Ectodermal cell (in vitro differentiated cells): ENCODE data around the gene VTI1A.

Experiments used
- H3K27ac ChIP-seq: 2 replicates; pipeline ENCODE4 v1.7.0; 2013; ENCODE audit warnings: mild to moderate bottlenecking, low read depth, low read length; ENCODE audit not compliant: insufficient read depth, poor library complexity, severe bottlenecking
- H3K27me3 ChIP-seq: 2 replicates; pipeline ENCODE4 v1.7.0; 2013; ENCODE audit warnings: mild to moderate bottlenecking, low read length; ENCODE audit not compliant: insufficient read depth, control insufficient read depth, poor library complexity, severe bottlenecking
- H3K36me3 ChIP-seq: one replicate; pipeline ENCODE4 v1.7.0; 2013; ENCODE audit warnings: low read length; ENCODE audit not compliant: control insufficient read depth, insufficient read depth
- H3K4me1 ChIP-seq: one replicate; pipeline ENCODE4 v1.7.0; 2013; ENCODE audit warnings: low read length; ENCODE audit not compliant: control insufficient read depth, insufficient read depth
- H3K4me3 ChIP-seq: 2 replicates; pipeline ENCODE4 v1.7.0; 2013; ENCODE audit warnings: low read depth, low read length, control low read depth; ENCODE audit not compliant: insufficient read depth
- H3K9me3 ChIP-seq: 2 replicates; pipeline ENCODE4 v1.7.0; 2013; ENCODE audit warnings: mild to moderate bottlenecking, low read length, moderate library complexity; ENCODE audit not compliant: control insufficient read depth
- WGBS, 2 experiments: methylation state at CpG; one replicate each; pipeline ENCODE4 v1.1.7; 2013; ENCODE audit warnings: missing lambda C conversion rate in 2 of 2; 5-methylcytosine and 5-hydroxymethylcytosine counted together

VTI1A gene

DNA sequence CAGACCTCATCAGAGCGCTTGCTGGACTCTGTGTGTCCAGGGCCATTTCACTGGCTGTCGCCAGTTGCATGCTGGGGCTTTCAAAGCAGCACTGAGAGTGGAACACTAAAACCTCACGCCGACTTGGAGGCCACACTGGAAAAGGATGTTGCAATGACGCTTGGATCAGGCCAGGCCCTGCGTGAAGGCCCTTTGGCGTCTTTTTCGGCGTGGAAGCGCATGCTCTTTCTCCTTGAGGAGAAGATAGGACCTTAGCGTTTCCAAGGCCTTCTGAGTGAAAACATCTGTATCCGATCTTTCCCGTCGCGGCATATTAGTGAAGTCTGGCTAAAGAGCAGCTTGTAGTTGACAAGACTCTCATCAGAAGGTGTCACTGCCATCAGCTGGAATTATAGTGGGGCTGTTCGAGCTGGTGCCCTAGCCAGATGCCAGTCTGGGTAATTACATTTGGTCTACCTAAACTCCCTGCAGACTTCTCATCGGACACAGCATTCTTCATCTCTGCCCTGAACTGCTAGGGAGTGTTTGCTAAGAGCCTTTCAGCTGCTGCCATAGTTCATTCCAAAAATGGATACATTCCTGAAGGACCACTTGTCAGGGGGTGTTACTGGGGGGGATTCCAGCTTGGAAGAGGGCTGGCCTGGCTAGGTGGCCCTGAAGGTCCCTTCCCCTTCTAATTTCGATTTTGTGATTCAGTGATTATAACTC, 335.3 kb downstream of the VTI1A start:
- H3K27ac ChIP-seq: no peak overlapping the region
- H3K36me3 ChIP-seq: no peaks in the 10 kb centered on the region
- 91 to 94% methylated on average over 18 of the region's 18 CpGs for WGBS, 2 experiments
- H3K9me3 ChIP-seq: no peaks in the 10 kb centered on the region
- H3K27me3 ChIP-seq: no peaks in the 10 kb centered on the region
- H3K4me1 ChIP-seq: peaks cover 9% of the 10 kb centered on the region
- no peak overlapping the region for H3K4me3 ChIP-seq

DNA sequence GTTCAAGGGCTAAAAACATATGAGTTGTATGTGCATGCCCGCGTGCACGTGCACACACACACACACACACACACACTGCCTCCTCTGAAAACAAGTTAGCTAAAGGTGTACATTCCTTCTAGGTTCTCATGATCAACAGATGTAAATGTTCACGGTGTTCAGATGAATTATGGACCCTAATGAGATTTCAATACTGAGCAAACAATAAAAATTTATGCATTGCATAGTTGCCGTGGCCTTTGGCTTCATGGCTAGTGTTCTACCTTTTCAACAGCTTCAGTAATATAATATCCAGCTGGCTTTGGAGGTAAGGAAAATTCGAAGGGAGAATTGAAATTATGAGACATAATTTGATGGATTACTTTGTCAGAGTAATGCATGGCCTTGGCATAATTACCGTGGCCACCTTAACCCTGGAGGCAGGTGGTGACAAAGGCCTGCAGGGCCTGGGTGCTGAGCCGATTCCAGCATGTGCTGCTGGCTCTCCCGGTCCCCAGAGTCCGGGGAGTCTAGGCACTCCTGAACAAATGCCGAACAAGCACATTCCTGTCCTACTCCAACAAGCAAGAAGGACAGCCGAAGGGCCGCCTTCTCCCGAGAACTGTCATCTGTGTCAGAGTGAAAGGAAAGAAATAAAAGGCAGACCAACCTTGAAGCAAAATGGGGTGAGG, 336.5 kb downstream of the VTI1A start:
- no peaks in the 10 kb centered on the region for H3K27me3 ChIP-seq
- H3K27ac ChIP-seq: no peak overlapping the region
- H3K9me3 ChIP-seq: no peaks in the 10 kb centered on the region
- peaks cover 9% of the 10 kb centered on the region for H3K4me1 ChIP-seq
- H3K4me3 ChIP-seq: no peak overlapping the region
- 90 to 92% methylated on average over 11 to 14 of the region's 14 CpGs for WGBS, 2 experiments
- no peaks in the 10 kb centered on the region for H3K36me3 ChIP-seq

DNA sequence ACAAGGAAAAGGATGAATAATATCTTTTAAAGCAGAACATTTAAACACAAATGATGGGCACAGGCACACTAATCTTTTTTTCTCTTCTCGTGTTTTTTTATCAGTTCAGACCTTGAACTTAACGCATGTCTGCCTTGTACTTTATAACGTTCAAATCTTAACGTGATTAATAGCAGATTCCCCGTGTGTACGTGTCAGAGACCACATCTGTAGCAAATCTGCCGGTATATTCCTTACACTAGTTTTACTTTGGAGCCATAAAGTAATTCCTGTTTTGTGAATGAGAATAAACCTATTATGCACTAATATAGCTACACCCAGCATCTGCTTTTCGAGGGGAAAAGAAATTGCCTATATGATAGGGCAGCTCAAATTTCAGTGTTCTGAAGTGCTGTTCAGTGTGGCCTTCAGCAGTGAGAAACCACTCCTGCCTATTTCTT, 337.0 kb downstream of the VTI1A start:
- Histone ChIP-seq H3K27ac (no peak overlapping the region), H3K36me3 (no peaks in the 10 kb centered on the region), H3K4me3 (no peak overlapping the region), H3K27me3 (no peaks in the 10 kb centered on the region), H3K9me3 (no peaks in the 10 kb centered on the region), H3K4me1 (peaks cover 9% of the 10 kb centered on the region)
- WGBS, 2 experiments: 94 to 96% methylated on average over 8 of the region's 8 CpGs

DNA sequence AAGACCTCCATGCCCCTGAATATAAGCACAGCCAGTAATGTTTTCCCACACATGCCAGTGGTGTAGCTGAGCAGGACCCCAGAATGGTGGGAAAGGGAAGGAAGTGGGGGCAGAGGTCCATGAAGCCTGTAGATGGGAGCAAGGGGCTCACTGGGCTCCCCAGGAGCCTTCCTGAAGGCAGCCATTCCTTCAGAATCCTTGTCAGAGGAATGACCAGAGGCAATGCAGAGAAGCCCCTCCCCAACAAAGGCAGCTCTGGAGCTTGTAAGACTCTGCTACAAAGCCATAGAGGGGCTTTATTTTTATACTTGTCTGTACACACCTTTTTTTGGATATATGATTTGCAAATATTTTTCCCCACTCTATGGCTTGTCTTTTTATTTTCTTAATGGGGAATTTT, 338.1 kb downstream of the VTI1A start:
- Histone ChIP-seq H3K27ac (no peak overlapping the region), H3K36me3 (no peaks in the 10 kb centered on the region), H3K9me3 (no peaks in the 10 kb centered on the region), H3K4me1 (peaks cover 9% of the 10 kb centered on the region), H3K4me3 (no peak overlapping the region), H3K27me3 (no peaks in the 10 kb centered on the region)

DNA sequence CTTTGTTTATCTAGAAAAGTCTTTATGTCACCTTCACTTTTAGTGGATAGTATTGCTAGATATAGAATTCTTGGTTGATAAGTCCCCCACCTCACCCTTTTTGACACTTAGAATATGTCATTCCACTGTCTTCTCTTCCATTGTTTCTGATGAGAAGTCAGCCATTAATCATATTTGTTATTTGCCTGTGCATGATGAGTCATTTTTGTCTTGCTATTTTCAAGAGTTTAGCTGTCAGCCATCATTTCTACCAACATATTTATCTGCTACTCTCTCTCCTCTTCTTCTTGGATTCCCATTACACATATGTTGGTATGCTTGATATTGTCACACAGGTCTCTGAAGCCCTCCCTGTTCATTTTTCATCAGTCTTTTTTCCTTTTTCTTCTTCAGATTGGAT, 342.2 kb downstream of the VTI1A start:
- no peak overlapping the region for H3K4me3 ChIP-seq
- peaks cover 9% of the 10 kb centered on the region for H3K4me1 ChIP-seq
- H3K27me3 ChIP-seq: no peaks in the 10 kb centered on the region
- H3K27ac ChIP-seq: no peak overlapping the region
- H3K9me3 ChIP-seq: no peaks in the 10 kb centered on the region
- no peaks in the 10 kb centered on the region for H3K36me3 ChIP-seq

DNA sequence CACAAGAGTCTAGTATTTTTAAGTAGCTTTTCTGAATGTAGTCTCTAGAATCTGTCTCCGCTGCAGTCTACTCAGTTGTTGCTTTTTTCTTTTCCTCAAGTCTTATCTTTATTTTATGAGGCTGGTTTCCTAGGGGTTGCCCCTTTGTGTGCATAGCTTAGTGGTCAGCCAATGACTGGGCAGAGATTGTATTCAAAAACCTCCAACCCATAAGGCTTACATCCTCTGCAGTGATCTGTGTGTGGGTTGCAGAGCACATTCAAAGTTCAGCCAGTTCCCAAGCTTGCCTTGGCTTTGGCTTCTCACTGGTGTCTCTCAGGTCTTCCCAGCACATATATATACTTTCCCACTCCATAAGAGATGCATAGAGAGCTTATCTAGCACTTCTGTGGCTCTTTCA, 343.0 kb downstream of the VTI1A start:
- WGBS, 2 experiments: 94% methylated on average over 1 of the region's 1 CpG; no CpG with 5 or more reads in 1 of the 2 experiments
- Histone ChIP-seq H3K9me3 (no peaks in the 10 kb centered on the region), H3K4me1 (peaks cover 4% of the 10 kb centered on the region), H3K27me3 (no peaks in the 10 kb centered on the region), H3K27ac (no peak overlapping the region), H3K4me3 (no peak overlapping the region), H3K36me3 (no peaks in the 10 kb centered on the region)

DNA sequence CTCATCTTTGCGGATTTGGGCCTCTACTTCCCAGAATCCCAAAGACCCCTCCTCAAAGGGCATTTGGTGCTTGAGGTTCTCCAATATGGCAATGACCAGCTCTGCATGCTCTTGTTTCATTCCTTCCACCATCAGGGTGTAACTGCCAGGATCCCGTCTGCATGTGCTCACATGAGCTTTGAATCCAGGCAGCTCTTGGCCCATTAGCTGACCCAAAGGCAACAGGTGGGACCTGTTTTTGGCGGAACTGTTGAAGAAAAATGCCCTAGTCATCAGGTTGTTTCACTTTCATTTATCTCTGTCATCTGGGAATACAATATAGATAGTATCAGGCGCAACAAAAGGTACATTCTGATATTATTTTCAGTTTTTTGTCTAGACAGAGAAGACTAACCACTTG, 343.9 kb downstream of the VTI1A start:
- no peaks in the 10 kb centered on the region for H3K9me3 ChIP-seq
- H3K27ac ChIP-seq: no peak overlapping the region
- no peaks in the 10 kb centered on the region for H3K4me1 ChIP-seq
- 97 to 98% methylated on average over 4 of the region's 4 CpGs for WGBS, 2 experiments
- H3K4me3 ChIP-seq: no peak overlapping the region
- no peaks in the 10 kb centered on the region for H3K27me3 ChIP-seq
- H3K36me3 ChIP-seq: no peaks in the 10 kb centered on the region

DNA sequence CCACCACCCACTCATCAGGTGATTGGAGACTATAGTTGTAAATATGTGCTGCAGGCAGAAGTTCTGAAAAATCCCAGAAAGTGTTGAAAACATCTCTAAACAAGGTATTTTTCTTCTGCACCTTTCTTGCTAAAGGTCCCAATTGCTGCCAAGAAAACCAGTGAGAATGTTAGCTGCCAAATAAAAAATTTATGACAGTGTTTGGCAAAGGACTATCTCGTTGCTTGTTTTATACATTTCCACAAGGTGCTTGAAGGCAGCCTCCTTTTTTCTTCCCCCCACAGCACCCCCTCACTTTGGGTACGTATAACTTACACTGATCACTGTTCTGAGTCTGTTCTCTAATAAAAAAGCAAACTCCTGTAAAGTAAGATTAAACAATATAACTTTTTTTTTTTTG, 344.4 kb downstream of the VTI1A start:
- Histone ChIP-seq H3K27me3 (no peaks in the 10 kb centered on the region), H3K27ac (no peak overlapping the region), H3K4me1 (no peaks in the 10 kb centered on the region), H3K9me3 (no peaks in the 10 kb centered on the region), H3K4me3 (no peak overlapping the region), H3K36me3 (no peaks in the 10 kb centered on the region)
- 93 to 100% methylated on average over 1 to 2 of the region's 2 CpGs for WGBS, 2 experiments

DNA sequence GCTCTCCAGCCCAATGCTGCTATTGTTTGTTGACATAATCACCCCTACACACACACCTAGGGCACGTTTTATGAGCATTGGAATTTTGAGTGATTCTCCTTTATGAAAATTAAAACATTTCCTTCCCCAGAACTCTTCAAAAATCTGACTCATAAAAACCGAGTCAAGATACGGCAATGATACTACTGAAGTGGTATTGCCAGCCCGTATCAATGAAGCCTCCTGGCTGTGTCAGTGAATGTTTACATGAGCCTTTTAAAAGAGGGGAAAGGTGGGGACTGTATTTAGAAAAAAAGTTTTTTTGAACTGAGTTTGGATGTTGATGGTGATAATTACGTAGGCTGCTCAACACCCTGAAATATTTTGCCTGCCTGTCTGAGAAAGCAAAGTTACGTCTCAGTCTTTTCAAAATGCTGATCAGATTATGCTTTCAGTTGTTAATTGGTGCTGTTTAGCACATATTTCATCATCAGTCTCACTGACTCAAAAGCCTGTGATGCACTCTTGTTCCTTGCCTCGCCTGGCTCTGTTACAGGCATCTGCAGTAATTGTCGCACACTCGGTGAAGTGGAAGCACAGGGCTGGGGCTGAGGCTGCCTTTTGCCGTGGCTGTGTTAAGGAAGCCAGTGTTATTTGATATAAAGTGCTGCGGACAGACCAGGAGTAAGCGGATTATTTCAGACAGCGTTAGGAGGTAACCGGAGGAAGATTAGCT, 345.6 kb downstream of the VTI1A start:
- H3K36me3 ChIP-seq: no peaks in the 10 kb centered on the region
- no peaks in the 10 kb centered on the region for H3K9me3 ChIP-seq
- peak overlapping the region; percentile 4 for H3K27ac ChIP-seq
- no peak overlapping the region for H3K4me3 ChIP-seq
- WGBS, 2 experiments: 79 to 82% methylated on average over 14 of the region's 14 CpGs
- peaks cover 8% of the 10 kb centered on the region for H3K4me1 ChIP-seq
- no peaks in the 10 kb centered on the region for H3K27me3 ChIP-seq

DNA sequence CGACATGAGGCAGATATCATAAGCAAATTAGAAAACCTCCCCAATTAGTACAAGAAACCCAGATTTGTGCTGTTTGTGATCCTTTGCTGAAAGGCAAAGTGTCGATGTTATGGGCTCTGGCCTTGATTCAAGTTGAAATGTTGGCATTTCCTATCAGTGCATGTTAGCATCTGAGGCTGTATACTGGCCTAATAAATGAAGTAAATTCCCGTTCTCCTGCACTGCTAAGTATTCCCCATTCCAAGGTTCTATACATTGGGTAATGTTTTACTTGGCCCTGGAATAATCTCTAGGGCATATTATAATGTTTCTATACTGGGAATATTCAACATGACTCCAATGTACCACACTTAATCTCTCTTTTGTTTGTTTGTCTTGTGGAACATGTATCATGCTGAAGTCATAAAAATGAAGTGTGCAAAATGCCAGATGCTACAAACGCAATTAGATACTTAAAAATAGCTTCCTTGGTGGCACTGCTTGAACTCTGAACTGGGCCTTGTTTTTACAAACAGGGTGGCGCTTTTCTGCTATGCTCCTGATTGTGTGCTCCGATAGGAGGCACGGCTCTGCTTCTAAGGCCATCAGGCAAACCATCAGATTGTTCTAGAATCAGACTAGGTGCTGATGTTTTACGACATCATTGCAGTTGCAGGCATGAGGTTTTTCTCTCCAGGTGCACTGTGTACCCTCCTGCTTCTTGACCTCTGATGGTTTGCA, 346.3 kb downstream of the VTI1A start:
- 68 to 69% methylated on average over 8 of the region's 8 CpGs for WGBS, 2 experiments
- Histone ChIP-seq H3K27ac (no peak overlapping the region), H3K4me3 (no peak overlapping the region)

More for the DNA sequence above, 346.3 kb downstream of the VTI1A start:
- H3K9me3 ChIP-seq: no peaks in the 10 kb centered on the region
- peaks cover 10% of the 10 kb centered on the region for H3K4me1 ChIP-seq
- no peaks in the 10 kb centered on the region for H3K27me3 ChIP-seq
- H3K36me3 ChIP-seq: no peaks in the 10 kb centered on the region
